Gastroesophageal sphincter (tissue), 3 donors: ENCODE data around the gene R3HDM2.

ENCODE experiments used
- CTCF ChIP-seq, 4 experiments: fragments of 200-600 bp in 2 of 4; fragments of 450-650 bp in 2 of 4; sonication (generic) in 1 of 4; IDR thresholded peaks; one replicate each; pipeline ENCODE4 v1.5.1; 2017 to 2019; ENCODE audit warnings: antibody characterized with exemption in 4 of 4, mild to moderate bottlenecking in 2 of 4, moderate library complexity in 2 of 4
- POLR2A ChIP-seq, 2 donors: fragments of 450-650 bp; IDR thresholded peaks; one replicate each; pipeline ENCODE4 v1.6.1; 2017; ENCODE audit warnings: antibody characterized with exemption in 2 of 2, mild to moderate bottlenecking in 2 of 2, moderate library complexity in 1 of 2

GRCh38 chr12:57254506-57255280, 176.2 kb downstream of the R3HDM2 start:
- TF ChIP-seq POLR2A (IDR thresholded peaks at IDR 0.05) (no peak), CTCF (IDR thresholded peaks at IDR 0.05) (no peak)
